Karpas-422 (cell line): Measurements from ENCODE around the gene GOT1. TPM values are rescaled to one million over a fixed set of nuclear protein-coding genes. Genes with fewer than 3 reads are reported as not detected.

Source experiments
- DNase-seq: peaks from one replicate; pipeline ENCODE4 v3.0.0-alpha.2; 2015
- H2AFZ ChIP-seq: fragments of 200-600 bp; sonication (generic); 2 replicates; pipeline ENCODE4 v1.6.1; 2014; ENCODE audit warnings: antibody characterized with exemption, low read length, mixed read lengths
- H3K27ac ChIP-seq: fragments of 200-600 bp; sonication (generic); 2 replicates; pipeline ENCODE4 v1.5.1; 2014; ENCODE audit warnings: mild to moderate bottlenecking, low read length, moderate library complexity
- H3K27me3 ChIP-seq: fragments of 200-600 bp; sonication (generic); 2 replicates; pipeline ENCODE4 v1.6.1; 2014; ENCODE audit warnings: low read length, mixed read lengths
- H3K36me3 ChIP-seq: fragments of 200-600 bp; sonication (generic); 2 replicates; pipeline ENCODE4 v1.6.1; 2014; ENCODE audit warnings: low read length, mixed read lengths; ENCODE audit not compliant: insufficient read depth
- H3K4me1 ChIP-seq: fragments of 200-600 bp; sonication (generic); 2 replicates; pipeline ENCODE4 v1.6.1; 2014; ENCODE audit warnings: mild to moderate bottlenecking, low read length, mixed read lengths
- H3K4me2 ChIP-seq: fragments of 200-600 bp; sonication (generic); 2 replicates; pipeline ENCODE4 v1.6.1; 2014; ENCODE audit warnings: low read length, low read depth, mild to moderate bottlenecking; ENCODE audit not compliant: poor library complexity, severe bottlenecking
- H3K4me3 ChIP-seq: fragments of 200-600 bp; sonication (generic); 2 replicates; pipeline ENCODE4 v1.5.1; 2014; ENCODE audit warnings: mild to moderate bottlenecking, antibody characterized with exemption, low read length, mixed read lengths
- H3K79me2 ChIP-seq: fragments of 200-600 bp; sonication (generic); 2 replicates; pipeline ENCODE4 v1.6.1; 2014; ENCODE audit warnings: mild to moderate bottlenecking, low read length, mixed read lengths
- H3K9ac ChIP-seq: fragments of 200-600 bp; sonication (generic); 2 replicates; pipeline ENCODE4 v1.6.0; 2014; ENCODE audit warnings: low read length
- H3K9me2 ChIP-seq: fragments of 200-600 bp; sonication (generic), shearing (Covaris generic); replicated peaks from 2 replicates; pipeline ENCODE4 v1.6.0; 2014; ENCODE audit warnings: mild to moderate bottlenecking, low read length, moderate library complexity; ENCODE audit not compliant: insufficient read depth
- H3K9me3 ChIP-seq: fragments of 300-700, 200-600 bp; sonication (generic); 2 replicates; pipeline ENCODE4 v1.6.1; 2014; ENCODE audit warnings: low read length, mixed read lengths
- H4K20me1 ChIP-seq: fragments of 200-600 bp; sonication (generic); 2 replicates; pipeline ENCODE4 v1.6.1; 2014; ENCODE audit warnings: mild to moderate bottlenecking, antibody characterized with exemption, low read length, low read depth; ENCODE audit not compliant: insufficient read depth
- total RNA-seq: library from RNA; depleted of rRNA; stranded (reverse); fragments of >200 nt; shearing (Covaris generic); gene quantifications from 2 replicates; pipeline ENCODE4 v1.2.3, GENCODE V29; 2014; ENCODE audit warnings: low replicate concordance

The GOT1 gene
- total RNA-seq, 1 experiment from 2014 or later: 34.1 TPM

GRCh38 chr10:99419688-99420087, 10.7 kb downstream of the GOT1 start:
- no peak overlapping the region for H3K4me3 ChIP-seq
- no peak overlapping the region for H2AFZ ChIP-seq
- no peaks in the 10 kb centered on the region for H4K20me1 ChIP-seq
- H3K79me2 ChIP-seq: peaks cover 39% of the 10 kb centered on the region
- no peak overlapping the region for H3K27ac ChIP-seq
- no peaks in the 10 kb centered on the region for H3K4me1 ChIP-seq
- H3K4me2 ChIP-seq: no peak overlapping the region
- DNase-seq: no peak
- no peaks in the 10 kb centered on the region for H3K9me2 ChIP-seq
- H3K9ac ChIP-seq: no peak overlapping the region
- H3K9me3 ChIP-seq: no peaks in the 10 kb centered on the region
- peaks cover 29% of the 10 kb centered on the region; the same call in 1 of the 2 replicates for H3K36me3 ChIP-seq
- H3K27me3 ChIP-seq: no peaks in the 10 kb centered on the region

- H3K9me3 ChIP-seq: no peaks in the 10 kb centered on the region
- peaks cover 33% of the 10 kb centered on the region for H3K79me2 ChIP-seq
- H4K20me1 ChIP-seq: no peaks in the 10 kb centered on the region
- H3K4me2 ChIP-seq: no peak overlapping the region
- H3K9ac ChIP-seq: no peak overlapping the region
- no peak for DNase-seq
- H3K27ac ChIP-seq: no peak overlapping the region
- H3K4me1 ChIP-seq: no peaks in the 10 kb centered on the region
- peaks cover 22% of the 10 kb centered on the region; the same call in 1 of the 2 replicates for H3K36me3 ChIP-seq
- H2AFZ ChIP-seq: no peak overlapping the region
- H3K9me2 ChIP-seq: no peaks in the 10 kb centered on the region
- H3K4me3 ChIP-seq: no peak overlapping the region
- H3K27me3 ChIP-seq: no peaks in the 10 kb centered on the region
Observed at GRCh38 chr10:99418910-99419624, 11.4 kb downstream of the GOT1 start.

DNA sequence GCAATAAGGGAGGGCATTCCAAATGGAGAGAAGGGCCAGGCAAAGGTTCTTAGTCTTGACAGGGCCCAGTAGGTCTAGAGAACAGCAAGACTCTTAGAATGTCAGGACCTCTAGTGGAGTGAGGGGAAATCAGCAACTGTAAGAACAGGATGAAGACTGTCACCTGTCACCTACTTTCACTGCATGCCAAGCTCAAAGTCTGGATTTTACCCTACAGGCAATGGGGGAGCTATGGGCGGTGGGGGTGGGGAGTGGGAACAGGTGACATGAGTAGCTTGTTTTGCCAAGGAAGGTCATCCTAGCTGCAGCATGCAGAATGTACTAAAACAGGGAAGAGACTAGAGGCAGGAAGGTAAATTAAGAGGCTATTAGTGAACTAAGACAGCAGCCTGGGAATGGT, 18.3 kb downstream of the GOT1 start:
- 0 out of 2 replicates have a peak, but pooled peaks cover 7% of the 10 kb centered on the region for H3K36me3 ChIP-seq
- H3K27ac ChIP-seq: no peak overlapping the region
- no peak overlapping the region for H3K4me3 ChIP-seq
- no peak overlapping the region for H2AFZ ChIP-seq
- no peak overlapping the region for H3K9ac ChIP-seq
- peaks cover 4% of the 10 kb centered on the region; the same call in 1 of the 2 replicates for H3K4me1 ChIP-seq
- no peaks in the 10 kb centered on the region for H3K9me3 ChIP-seq
- H3K4me2 ChIP-seq: no peak overlapping the region
- H3K27me3 ChIP-seq: no peaks in the 10 kb centered on the region
- H4K20me1 ChIP-seq: no peaks in the 10 kb centered on the region
- no peaks in the 10 kb centered on the region for H3K9me2 ChIP-seq
- no peak for DNase-seq
- peaks cover 29% of the 10 kb centered on the region for H3K79me2 ChIP-seq

DNA sequence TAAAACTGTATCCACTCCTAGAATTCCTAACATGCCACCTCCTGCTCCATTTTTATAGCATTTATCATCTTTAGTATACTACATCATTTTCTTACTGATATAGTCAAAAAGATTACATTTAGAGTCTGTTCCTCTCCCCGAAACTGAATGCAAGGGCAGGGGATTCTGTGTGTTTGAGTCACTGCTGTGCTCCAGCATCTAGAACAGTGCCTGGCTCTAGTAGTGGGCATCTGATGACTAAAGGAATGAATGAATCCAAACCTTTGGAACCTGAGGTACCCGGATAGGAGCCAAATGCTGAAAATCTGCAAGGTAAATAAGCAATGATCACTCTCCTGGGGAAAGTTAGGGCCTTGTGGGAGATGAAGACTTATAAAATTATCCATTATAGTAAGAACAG, 18.9 kb downstream of the GOT1 start:
- Histone ChIP-seq H3K4me3 (no peak overlapping the region), H3K79me2 (peaks cover 29% of the 10 kb centered on the region), H3K9me2 (no peaks in the 10 kb centered on the region), H3K27ac (no peak overlapping the region), H4K20me1 (no peaks in the 10 kb centered on the region), H3K36me3 (peaks cover 11% of the 10 kb centered on the region), H3K27me3 (no peaks in the 10 kb centered on the region), H3K4me2 (no peak overlapping the region), H3K9ac (no peak overlapping the region), H3K4me1 (peaks cover 4% of the 10 kb centered on the region; the same call in 1 of the 2 replicates), H2AFZ (no peak overlapping the region), H3K9me3 (no peaks in the 10 kb centered on the region)
- no peak for DNase-seq

DNA sequence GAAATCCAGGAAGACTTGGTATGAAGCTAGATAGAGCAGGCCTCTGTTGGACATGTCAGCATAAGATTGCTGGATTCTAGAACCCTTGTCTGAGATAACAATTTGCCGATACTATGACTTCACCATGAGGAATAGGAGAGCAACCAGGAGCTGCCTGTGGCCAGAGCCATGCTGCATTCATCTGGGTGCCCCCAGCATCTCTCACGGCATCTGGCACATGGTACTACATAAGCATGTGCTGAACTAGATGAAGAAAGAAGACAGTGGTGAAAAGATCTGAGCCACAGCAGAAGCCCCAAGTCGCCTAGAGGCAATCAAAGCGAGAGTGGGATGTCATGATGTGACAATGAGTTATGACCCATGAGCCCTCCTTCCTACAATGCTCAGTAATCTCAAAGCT, 19.5 kb downstream of the GOT1 start:
- H4K20me1 ChIP-seq: no peaks in the 10 kb centered on the region
- DNase-seq: no peak
- peaks cover 29% of the 10 kb centered on the region for H3K79me2 ChIP-seq
- no peak overlapping the region for H3K9ac ChIP-seq
- no peaks in the 10 kb centered on the region for H3K9me3 ChIP-seq
- H3K36me3 ChIP-seq: peaks cover 18% of the 10 kb centered on the region
- no peaks in the 10 kb centered on the region for H3K27me3 ChIP-seq
- no peak overlapping the region for H3K4me3 ChIP-seq
- no peak overlapping the region for H2AFZ ChIP-seq
- no peak overlapping the region for H3K27ac ChIP-seq
- no peaks in the 10 kb centered on the region for H3K9me2 ChIP-seq
- H3K4me2 ChIP-seq: no peak overlapping the region
- H3K4me1 ChIP-seq: peaks cover 4% of the 10 kb centered on the region; the same call in 1 of the 2 replicates

DNA sequence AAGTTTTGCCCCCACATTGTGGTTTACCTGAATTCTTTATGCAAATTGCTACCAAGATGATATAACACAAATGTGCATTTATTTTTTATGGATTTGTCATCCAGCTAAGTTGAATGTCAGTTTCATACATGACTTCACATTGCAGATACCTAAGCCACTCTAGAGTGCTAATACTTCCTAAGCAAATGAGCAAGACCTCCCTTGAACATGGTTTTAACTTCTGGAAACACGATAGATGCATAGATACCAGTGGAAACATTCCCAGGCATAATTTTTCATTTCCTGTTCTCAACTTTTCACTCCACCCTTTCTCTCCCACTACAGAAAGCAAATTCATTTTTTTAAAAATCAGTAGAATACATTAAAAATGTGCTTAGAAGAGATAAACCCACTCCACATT, 20.3 kb downstream of the GOT1 start:
- no peak overlapping the region for H3K4me3 ChIP-seq
- no peak overlapping the region for H3K27ac ChIP-seq
- no peak for DNase-seq
- no peak overlapping the region for H2AFZ ChIP-seq
- H3K36me3 ChIP-seq: peaks cover 25% of the 10 kb centered on the region
- H3K27me3 ChIP-seq: no peaks in the 10 kb centered on the region
- H3K4me1 ChIP-seq: peaks cover 4% of the 10 kb centered on the region; the same call in 1 of the 2 replicates
- no peak overlapping the region for H3K9ac ChIP-seq
- H3K79me2 ChIP-seq: peaks cover 29% of the 10 kb centered on the region
- no peak overlapping the region for H3K4me2 ChIP-seq
- no peaks in the 10 kb centered on the region for H4K20me1 ChIP-seq
- no peaks in the 10 kb centered on the region for H3K9me3 ChIP-seq
- H3K9me2 ChIP-seq: no peaks in the 10 kb centered on the region

DNA sequence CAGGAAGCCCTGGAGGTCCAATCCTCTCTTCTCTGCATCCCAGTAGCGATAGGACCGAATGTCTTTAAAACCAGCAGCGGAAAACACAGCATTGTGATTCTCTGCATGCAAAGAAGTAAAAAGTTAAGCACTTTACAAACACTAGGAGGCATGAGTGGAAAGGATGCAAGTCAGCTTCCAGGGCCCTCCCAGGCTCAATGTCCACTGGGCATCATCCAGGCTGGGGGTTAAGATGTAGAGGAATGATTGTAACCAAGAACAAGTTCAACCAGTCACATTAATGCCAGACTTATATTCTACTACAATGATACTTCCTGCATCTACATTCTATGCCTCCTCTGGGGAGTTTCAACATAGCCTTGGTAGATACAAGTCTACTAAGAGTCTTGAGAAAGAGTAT, 24.3 kb downstream of the GOT1 start:
- Histone ChIP-seq H3K4me3 (no peak overlapping the region), H3K27ac (no peak overlapping the region), H3K4me1 (peaks cover 4% of the 10 kb centered on the region; the same call in 1 of the 2 replicates), H3K9ac (no peak overlapping the region), H3K36me3 (peaks cover 35% of the 10 kb centered on the region), H3K79me2 (peaks cover 20% of the 10 kb centered on the region), H2AFZ (no peak overlapping the region), H3K9me3 (no peaks in the 10 kb centered on the region), H4K20me1 (no peaks in the 10 kb centered on the region), H3K27me3 (no peaks in the 10 kb centered on the region), H3K9me2 (no peaks in the 10 kb centered on the region), H3K4me2 (no peak overlapping the region)
- DNase-seq: no peak

DNA sequence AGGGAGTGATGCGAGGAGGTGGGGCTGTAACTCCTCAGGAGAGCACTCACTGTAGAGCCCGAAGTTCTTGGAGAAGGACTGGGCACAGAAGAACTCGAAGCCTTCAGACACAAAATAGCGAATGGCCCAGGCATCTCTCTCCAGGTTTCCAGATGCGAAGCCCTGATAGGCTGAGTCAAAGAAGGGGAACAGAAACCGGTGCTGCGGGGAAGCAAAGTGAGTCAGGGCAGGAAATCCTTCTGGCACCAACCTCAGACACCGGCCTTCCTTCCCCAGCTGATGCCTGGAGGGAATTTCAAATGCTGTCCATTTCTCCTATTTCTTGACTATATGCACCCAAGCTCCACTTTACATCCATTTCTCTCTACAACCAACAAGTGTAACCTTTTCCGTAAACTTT, 26.8 kb downstream of the GOT1 start:
- H3K4me3 ChIP-seq: no peak overlapping the region
- no peaks in the 10 kb centered on the region for H4K20me1 ChIP-seq
- no peaks in the 10 kb centered on the region; the same call in 1 of the 2 replicates for H3K79me2 ChIP-seq
- no peak overlapping the region for H2AFZ ChIP-seq
- no peaks in the 10 kb centered on the region for H3K9me3 ChIP-seq
- peaks cover 28% of the 10 kb centered on the region for H3K36me3 ChIP-seq
- no peak overlapping the region for H3K27ac ChIP-seq
- no peak for DNase-seq
- H3K9ac ChIP-seq: no peak overlapping the region
- no peaks in the 10 kb centered on the region for H3K27me3 ChIP-seq
- no peaks in the 10 kb centered on the region for H3K9me2 ChIP-seq
- H3K4me1 ChIP-seq: no peaks in the 10 kb centered on the region
- no peak overlapping the region for H3K4me2 ChIP-seq
